Osteocyte (in vitro differentiated cells): ENCODE data around the gene ZNF33A. TPM values are rescaled to one million over a fixed set of nuclear protein-coding genes. Genes with fewer than 3 reads are reported as not detected.
"Not testable (repeated sequence)": the region's sequence is repeated elsewhere in the genome, so short reads cannot be mapped to it uniquely, and the experiment has no call there.

Source experiments
- DNase-seq: peaks from one replicate; pipeline ENCODE4 v3.0.0; 2021; ENCODE audit warnings: mixed read lengths; ENCODE audit not compliant: unreplicated experiment; ENCODE audit errors: extremely low spot score
- H3K27ac Mint-ChIP-seq: one replicate; pipeline ENCODE4 v1.8.0; 2021; ENCODE audit warnings: mild to moderate bottlenecking, mixed read lengths; ENCODE audit not compliant: unreplicated experiment
- H3K27me3 Mint-ChIP-seq: one replicate; pipeline ENCODE4 v1.8.0; 2021; ENCODE audit warnings: mixed read lengths; ENCODE audit not compliant: unreplicated experiment
- H3K36me3 Mint-ChIP-seq: one replicate; pipeline ENCODE4 v1.8.0; 2021; ENCODE audit warnings: mixed read lengths; ENCODE audit not compliant: unreplicated experiment
- H3K4me1 Mint-ChIP-seq: one replicate; pipeline ENCODE4 v1.8.0; 2021; ENCODE audit warnings: mixed read lengths; ENCODE audit not compliant: unreplicated experiment
- H3K4me3 Mint-ChIP-seq: one replicate; pipeline ENCODE4 v1.8.0; 2021; ENCODE audit warnings: mild to moderate bottlenecking, moderate library complexity, mixed read lengths; ENCODE audit not compliant: unreplicated experiment
- H3K9me3 Mint-ChIP-seq: one replicate; pipeline ENCODE4 v1.8.0; 2021; ENCODE audit warnings: mixed read lengths; ENCODE audit not compliant: unreplicated experiment
- total RNA-seq: library from RNA; stranded (reverse); gene quantifications from 2 replicates; pipeline ENCODE4 v1.2.1, GENCODE V29; 2021
- TF ChIP-seq, protein P1 (sequence below): fragments of 200-600 bp; sonication (generic); IDR thresholded peaks from 2 replicates; pipeline ENCODE4 v1.5.0; 2021; ENCODE audit warnings: antibody characterized with exemption, mild to moderate bottlenecking, moderate library complexity

The ZNF33A gene
- total RNA-seq, 1 donor from 2014 or later: 21.3 TPM

DNA sequence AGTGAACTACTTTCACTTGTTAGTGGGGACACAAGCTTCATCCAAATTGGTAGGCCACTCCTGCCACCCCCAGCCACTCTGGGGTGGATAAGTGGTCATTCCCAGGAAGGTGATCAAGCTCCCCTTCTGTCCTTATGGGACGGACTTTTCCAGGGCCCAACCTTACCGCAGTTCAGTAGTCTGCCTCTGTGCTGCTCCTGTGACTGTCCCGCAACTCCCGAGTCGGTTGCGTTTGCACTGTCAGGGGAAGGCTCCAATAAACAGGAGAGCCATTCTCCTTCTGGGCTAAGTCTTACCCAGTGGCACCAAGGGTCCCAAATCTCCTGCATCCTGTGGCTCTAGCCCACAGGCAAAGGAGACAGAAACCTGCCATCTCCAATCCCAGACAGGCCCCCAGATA is 7.4 kb upstream of the ZNF33A start:
- H3K9me3 Mint-ChIP-seq: no peaks in the 10 kb centered on the region
- no peaks in the 10 kb centered on the region for H3K36me3 Mint-ChIP-seq
- no peak for DNase-seq
- H3K27me3 Mint-ChIP-seq: peaks cover 6% of the 10 kb centered on the region
- no peaks in the 10 kb centered on the region for H3K4me1 Mint-ChIP-seq
- no peak overlapping the region for H3K4me3 Mint-ChIP-seq
- TF ChIP-seq, protein P1, sequence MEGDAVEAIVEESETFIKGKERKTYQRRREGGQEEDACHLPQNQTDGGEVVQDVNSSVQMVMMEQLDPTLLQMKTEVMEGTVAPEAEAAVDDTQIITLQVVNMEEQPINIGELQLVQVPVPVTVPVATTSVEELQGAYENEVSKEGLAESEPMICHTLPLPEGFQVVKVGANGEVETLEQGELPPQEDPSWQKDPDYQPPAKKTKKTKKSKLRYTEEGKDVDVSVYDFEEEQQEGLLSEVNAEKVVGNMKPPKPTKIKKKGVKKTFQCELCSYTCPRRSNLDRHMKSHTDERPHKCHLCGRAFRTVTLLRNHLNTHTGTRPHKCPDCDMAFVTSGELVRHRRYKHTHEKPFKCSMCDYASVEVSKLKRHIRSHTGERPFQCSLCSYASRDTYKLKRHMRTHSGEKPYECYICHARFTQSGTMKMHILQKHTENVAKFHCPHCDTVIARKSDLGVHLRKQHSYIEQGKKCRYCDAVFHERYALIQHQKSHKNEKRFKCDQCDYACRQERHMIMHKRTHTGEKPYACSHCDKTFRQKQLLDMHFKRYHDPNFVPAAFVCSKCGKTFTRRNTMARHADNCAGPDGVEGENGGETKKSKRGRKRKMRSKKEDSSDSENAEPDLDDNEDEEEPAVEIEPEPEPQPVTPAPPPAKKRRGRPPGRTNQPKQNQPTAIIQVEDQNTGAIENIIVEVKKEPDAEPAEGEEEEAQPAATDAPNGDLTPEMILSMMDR: no peak
- H3K27ac Mint-ChIP-seq: no peak overlapping the region

DNA sequence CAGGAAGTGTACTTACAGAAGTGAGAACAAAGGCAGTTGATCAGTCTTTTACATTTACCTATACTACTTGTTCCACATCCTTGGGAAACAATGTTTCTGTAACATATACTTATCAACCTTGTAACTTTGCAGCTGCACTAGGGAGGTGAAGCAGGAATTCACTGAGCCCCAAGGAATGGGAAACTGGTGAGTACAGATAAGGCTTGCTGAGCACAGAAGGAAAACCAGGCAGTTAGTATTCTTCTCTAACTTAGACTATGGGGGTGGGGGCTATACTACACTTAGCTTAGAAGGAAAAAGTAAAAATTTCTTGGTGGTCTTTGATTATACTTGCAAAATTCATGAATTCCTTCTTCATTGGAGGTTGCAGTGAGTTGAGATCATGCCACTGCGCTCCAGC is 6.9 kb upstream of the ZNF33A start:
- Mint-ChIP-seq H3K4me1 (no peaks in the 10 kb centered on the region), H3K9me3 (no peaks in the 10 kb centered on the region), H3K27ac (no peak overlapping the region), H3K27me3 (peaks cover 6% of the 10 kb centered on the region), H3K4me3 (no peak overlapping the region), H3K36me3 (no peaks in the 10 kb centered on the region)
- TF ChIP-seq, protein P1: no peak
- no peak for DNase-seq

DNA sequence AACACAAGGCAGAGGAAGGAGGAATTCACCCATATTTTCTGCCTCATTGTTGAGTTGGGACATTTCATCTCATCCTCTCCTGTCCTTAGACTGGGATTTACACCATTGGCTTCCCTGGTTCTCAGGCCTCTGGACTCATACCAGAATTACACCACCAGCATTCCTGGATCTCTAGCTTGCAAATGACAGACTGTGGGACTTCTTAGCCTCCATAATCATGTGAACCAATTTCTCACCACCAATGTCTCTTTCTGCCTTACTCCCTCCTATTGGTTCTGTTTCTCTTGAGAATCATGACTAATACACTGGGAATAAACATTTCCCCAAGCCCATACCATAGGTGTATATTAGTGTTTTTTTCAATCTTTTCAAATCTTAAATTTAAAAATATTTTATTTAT is 2.9 kb upstream of the ZNF33A start:
- Mint-ChIP-seq H3K27ac (no peak overlapping the region), H3K4me1 (peaks cover 19% of the 10 kb centered on the region), H3K9me3 (no peaks in the 10 kb centered on the region), H3K36me3 (peaks cover 3% of the 10 kb centered on the region), H3K4me3 (no peak overlapping the region), H3K27me3 (peaks cover 6% of the 10 kb centered on the region)
- TF ChIP-seq, protein P1: no peak
- no peak for DNase-seq

DNA sequence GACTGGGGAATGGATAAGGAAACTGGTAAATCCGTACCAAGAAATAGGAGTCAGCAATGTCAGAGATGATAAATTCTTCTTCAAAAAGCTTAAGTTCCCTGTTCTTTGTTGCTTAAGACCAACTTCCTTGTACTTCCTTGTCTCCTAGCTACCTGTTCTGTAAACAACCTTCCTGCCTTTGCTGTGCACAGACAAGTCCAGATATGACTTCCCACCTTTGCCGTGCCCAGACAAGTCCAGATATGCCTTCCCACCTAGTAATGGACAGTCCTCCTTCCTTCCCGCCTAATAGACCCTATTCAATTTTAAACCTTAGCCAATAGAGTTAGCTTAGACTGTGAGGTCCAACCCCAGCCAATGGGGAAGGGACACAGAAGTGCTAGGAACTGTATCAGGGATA is 2.5 kb upstream of the ZNF33A start:
- H3K27me3 Mint-ChIP-seq: peaks cover 6% of the 10 kb centered on the region
- no peaks in the 10 kb centered on the region for H3K9me3 Mint-ChIP-seq
- DNase-seq: no peak
- no peak overlapping the region for H3K27ac Mint-ChIP-seq
- H3K4me3 Mint-ChIP-seq: no peak overlapping the region
- TF ChIP-seq, protein P1: no peak
- peaks cover 21% of the 10 kb centered on the region for H3K4me1 Mint-ChIP-seq
- H3K36me3 Mint-ChIP-seq: peaks cover 5% of the 10 kb centered on the region

DNA sequence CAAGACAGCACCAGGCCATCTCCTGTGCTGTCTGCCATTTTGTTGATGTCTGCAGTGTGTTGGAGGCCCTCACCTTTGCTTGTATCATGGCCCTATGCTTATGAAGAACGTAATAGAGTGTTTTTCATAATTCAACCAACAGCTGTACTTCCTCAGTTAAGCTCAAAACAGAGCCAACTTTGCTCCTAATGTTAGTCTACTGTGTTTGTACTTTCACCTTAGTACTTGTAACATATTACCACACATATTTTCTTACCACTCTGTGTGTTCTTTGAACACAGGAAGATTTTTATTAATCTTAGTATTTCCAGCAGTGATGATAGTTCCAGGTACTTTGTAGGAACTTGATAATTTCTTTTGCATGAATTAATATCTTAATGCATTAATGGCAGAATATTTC is 5.9 kb downstream of the ZNF33A start:
- Mint-ChIP-seq H3K4me1 (peaks cover 12% of the 10 kb centered on the region), H3K27me3 (no peaks in the 10 kb centered on the region), H3K27ac (no peak overlapping the region), H3K9me3 (peaks cover 10% of the 10 kb centered on the region), H3K4me3 (no peak overlapping the region), H3K36me3 (peaks cover 70% of the 10 kb centered on the region)
- DNase-seq: no peak
- TF ChIP-seq, protein P1: no peak

DNA sequence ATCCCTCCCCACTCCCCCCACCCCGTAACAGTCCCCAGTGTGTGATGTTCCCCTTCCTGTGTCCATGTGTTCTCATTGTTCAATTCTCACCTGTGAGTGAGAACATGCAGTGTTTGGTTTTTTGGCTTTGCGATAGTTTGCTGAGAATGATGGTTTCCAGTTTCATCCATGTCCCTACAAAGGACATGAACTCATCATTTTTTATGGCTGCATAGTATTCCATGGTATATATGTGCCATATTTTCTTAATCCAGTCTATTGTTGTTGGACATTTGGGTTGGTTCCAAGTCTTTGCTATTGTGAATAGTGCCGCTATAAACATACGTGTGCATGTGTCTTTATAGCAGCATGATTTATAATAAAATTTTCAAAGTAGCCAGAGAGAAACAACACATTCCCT is 8.6 kb downstream of the ZNF33A start:
- not testable (repeated sequence) for H3K4me1 Mint-ChIP-seq, H3K27me3 Mint-ChIP-seq, H3K9me3 Mint-ChIP-seq

More for the DNA sequence above, 8.6 kb downstream of the ZNF33A start:
- DNase-seq, H3K4me3 Mint-ChIP-seq, H3K27ac Mint-ChIP-seq: not testable (repeated sequence)
- H3K36me3 Mint-ChIP-seq: peaks cover 78% of the 10 kb centered on the region
